IMR-90 (cell line): ENCODE data around the gene KRTAP12-4. TPM values are rescaled to one million over a fixed set of nuclear protein-coding genes. Genes with fewer than 3 reads are reported as not detected.

ENCODE experiments used
- ATAC-seq: fragments of 200-7000 bp; cut with Tn5 transposase; 2 replicates; pipeline ENCODE4 v1.9.1; 2020; ENCODE audit warnings: low read depth, mild to moderate bottlenecking, moderate library complexity
- BruUV-seq: library from RNA; stranded (reverse); fragments of 400-500 nt; replicated peaks from 2 replicates; lab custom pipeline; 2021; lab: Mats Ljungman, UMichigan
- CTCF ChIA-PET: fragments of 300-600 bp; formaldehyde crosslinking; extraction: SDS; loops from one replicate; lab custom pipeline; 2021; ENCODE audit warnings: antibody characterized with exemption; lab: Yijun Ruan, JAX
- POLR2A ChIA-PET: fragments of 300-600 bp; sonication (Branson Sonifier 250); formaldehyde crosslinking; loops from one replicate; lab custom pipeline; 2022; ENCODE audit warnings: antibody characterized with exemption; ENCODE audit not compliant: unreplicated experiment; lab: Charles Lee
- DNase-seq: peaks from one replicate; pipeline ENCODE4 v3.0.0; 2013
- H2AFZ ChIP-seq: replicated peaks from 2 replicates; pipeline ENCODE3; 2013; ENCODE audit warnings: low read length, mild to moderate bottlenecking; ENCODE audit not compliant: poor library complexity
- H2AK5ac ChIP-seq: 2 replicates; pipeline ENCODE4 v1.6.1; 2013; ENCODE audit warnings: low read depth, low read length, inconsistent platforms
- H2AK9ac ChIP-seq: replicated peaks from 2 replicates; pipeline ENCODE3; 2013; ENCODE audit warnings: mild to moderate bottlenecking, low read depth, low read length, moderate library complexity; ENCODE audit not compliant: poor library complexity
- H2BK120ac ChIP-seq: 2 replicates; pipeline ENCODE4 v1.6.1; 2013; ENCODE audit warnings: low read depth, low read length, inconsistent platforms
- H2BK15ac ChIP-seq: 3 replicates; pipeline ENCODE4 v1.6.1; 2013; ENCODE audit warnings: low read depth, low read length, inconsistent platforms
- H2BK20ac ChIP-seq: 2 replicates; pipeline ENCODE4 v1.6.1; 2013; ENCODE audit warnings: low read depth, mild to moderate bottlenecking, inconsistent platforms, low read length, moderate library complexity
- H2BK5ac ChIP-seq: 2 replicates; pipeline ENCODE4 v1.6.1; 2013; ENCODE audit warnings: mild to moderate bottlenecking, low read depth, low read length, inconsistent platforms; ENCODE audit not compliant: poor library complexity, severe bottlenecking
- H3K14ac ChIP-seq: replicated peaks from 2 replicates; pipeline ENCODE4 v1.6.1; 2013; ENCODE audit warnings: low read depth, low read length, inconsistent platforms
- H3K18ac ChIP-seq: 2 replicates; pipeline ENCODE4 v1.6.1; 2013; ENCODE audit warnings: low read depth, low read length, control low read depth
- H3K23ac ChIP-seq: 2 replicates; pipeline ENCODE4 v1.6.1; 2013; ENCODE audit warnings: low read depth, low read length, inconsistent platforms
- H3K27ac ChIP-seq: 2 replicates; pipeline ENCODE4 v1.5.1; 2013; ENCODE audit warnings: mild to moderate bottlenecking, control low read depth, low read length; ENCODE audit not compliant: insufficient read depth
- H3K27me3 ChIP-seq: 2 replicates; pipeline ENCODE4 v1.6.1; 2013; ENCODE audit warnings: low read length; ENCODE audit not compliant: control insufficient read depth, insufficient read depth
- H3K36me3 ChIP-seq: 2 replicates; pipeline ENCODE4 v1.6.1; 2013; ENCODE audit warnings: low read length, mixed read lengths; ENCODE audit not compliant: control insufficient read depth, insufficient read depth
- H3K4ac ChIP-seq: 2 replicates; pipeline ENCODE4 v1.6.1; 2013; ENCODE audit warnings: low read depth, low read length, inconsistent platforms
- H3K4me1 ChIP-seq: 2 replicates; pipeline ENCODE4 v1.6.1; 2013; ENCODE audit warnings: low read length, mixed read lengths; ENCODE audit not compliant: control insufficient read depth, insufficient read depth
- H3K4me2 ChIP-seq: 2 replicates; pipeline ENCODE4 v1.6.1; 2013; ENCODE audit warnings: low read depth, mild to moderate bottlenecking, control low read depth, low read length, moderate library complexity
- H3K4me3 ChIP-seq: 2 replicates; pipeline ENCODE4 v1.5.1; 2013; ENCODE audit warnings: low read depth, mild to moderate bottlenecking, control low read depth, low read length, moderate library complexity; ENCODE audit not compliant: insufficient read depth
- H3K56ac ChIP-seq: 2 replicates; pipeline ENCODE4 v1.6.1; 2013; ENCODE audit warnings: low read length, inconsistent platforms; ENCODE audit not compliant: insufficient read depth; ENCODE audit errors: extremely low read depth
- H3K79me1 ChIP-seq, 2 experiments: 2 replicates each; pipeline ENCODE4 v1.6.1; 2013; ENCODE audit warnings: low read length in 2 of 2, inconsistent platforms in 1 of 2, low read depth in 1 of 2
- H3K9ac ChIP-seq: 2 replicates; pipeline ENCODE4 v1.6.1; 2013; ENCODE audit warnings: low read depth, low read length, control low read depth
- H3K9me1 ChIP-seq: 2 replicates; pipeline ENCODE4 v1.6.1; 2013; ENCODE audit warnings: low read length, inconsistent platforms; ENCODE audit not compliant: insufficient read depth
- H3K9me3 ChIP-seq: 2 replicates; pipeline ENCODE4 v1.6.1; 2013; ENCODE audit warnings: low read length; ENCODE audit not compliant: control insufficient read depth, insufficient read depth
- H4K20me1 ChIP-seq: 2 replicates; pipeline ENCODE4 v1.6.1; 2013; ENCODE audit warnings: low read length, inconsistent platforms; ENCODE audit not compliant: insufficient read depth
- H4K5ac ChIP-seq: 2 replicates; pipeline ENCODE4 v1.6.1; 2013; ENCODE audit warnings: mild to moderate bottlenecking, low read depth, low read length, control low read depth
- H4K8ac ChIP-seq, 2 experiments: 2 replicates each; pipeline ENCODE4 v1.6.1; 2013; ENCODE audit warnings: low read depth in 2 of 2, low read length in 2 of 2, control low read depth in 1 of 2, inconsistent platforms in 1 of 2
- H4K91ac ChIP-seq: 2 replicates; pipeline ENCODE4 v1.6.1; 2013; ENCODE audit warnings: low read depth, low read length, inconsistent platforms; ENCODE audit not compliant: insufficient read depth
- BHLHE40 ChIP-seq: fragments of 150-350 bp; IDR thresholded peaks from 2 replicates; pipeline ENCODE4 v1.6.1; 2016; ENCODE audit warnings: mild to moderate bottlenecking, low read depth, low read length
- CTCF ChIP-seq: conservative IDR thresholded peaks from 2 replicates; pipeline ENCODE4 v1.5.1; 2012; ENCODE audit warnings: mild to moderate bottlenecking, low read depth, low read length, improper control_type of control experiment
- FOS ChIP-seq: fragments of 150-350 bp; IDR thresholded peaks from 2 replicates; pipeline ENCODE4 v1.6.1; 2016; ENCODE audit warnings: low read depth, low read length
- MAFK ChIP-seq: IDR thresholded peaks from 2 replicates; pipeline ENCODE4 v1.6.1; 2012; ENCODE audit warnings: low read depth, low read length, improper control_type of control experiment
- MAZ ChIP-seq: IDR thresholded peaks from 2 replicates; pipeline ENCODE4 v1.6.1; 2012; ENCODE audit warnings: low read depth, mild to moderate bottlenecking, low read length, improper control_type of control experiment, moderate library complexity, borderline replicate concordance
- MXI1 ChIP-seq: IDR thresholded peaks from 2 replicates; pipeline ENCODE4 v1.6.1; 2012; ENCODE audit warnings: low read depth, mild to moderate bottlenecking, low read length, moderate library complexity, borderline replicate concordance
- NFE2L2 ChIP-seq: fragments of 150-350 bp; IDR thresholded peaks from 2 replicates; pipeline ENCODE4 v1.6.1; 2016; ENCODE audit warnings: low read depth, mild to moderate bottlenecking, low read length
- POLR2A ChIP-seq: IDR thresholded peaks from 2 replicates; pipeline ENCODE4 v1.6.1; 2012; ENCODE audit warnings: mild to moderate bottlenecking, low read depth, low read length
- RCOR1 ChIP-seq: IDR thresholded peaks from 2 replicates; pipeline ENCODE4 v1.6.1; 2012; ENCODE audit warnings: mild to moderate bottlenecking, low read length, improper control_type of control experiment; ENCODE audit not compliant: insufficient replicate concordance
- RFX5 ChIP-seq: IDR thresholded peaks from 2 replicates; pipeline ENCODE4 v1.8.0; 2012; ENCODE audit warnings: low read depth, mild to moderate bottlenecking, low read length, moderate library complexity
- SMC3 ChIP-seq: fragments of 150-350 bp; IDR thresholded peaks from 2 replicates; pipeline ENCODE4 v1.6.1; 2016; ENCODE audit warnings: low read depth, mild to moderate bottlenecking, antibody characterized with exemption, low read length, moderate library complexity
- WGBS, 2 experiments: methylation state at CpG; one replicate each; pipeline versions ENCODE4 v1.1.5 to v1.1.7; 2013; ENCODE audit warnings: missing lambda C conversion rate in 2 of 2; ENCODE audit not compliant: insufficient read length in 1 of 2; ENCODE audit errors: extremely low coverage in 2 of 2; 5-methylcytosine and 5-hydroxymethylcytosine counted together
- dilution Hi-C: fragments of 300-500 bp; cut with HindIII; formaldehyde crosslinking; loops from one replicate; pipeline ENCODE4 v1.14.3; 2018; ENCODE audit warnings: low sequenced_read_pairs; ENCODE audit not compliant: unreplicated experiment
- in situ Hi-C: fragments of 300-500 bp; cut with MboI; formaldehyde crosslinking; loops from 3 replicates; pipeline ENCODE4 v1.14.3; 2019; ENCODE audit warnings: low sequenced_read_pairs, inconsistent platforms, mixed read lengths
- intact Hi-C: fragments of 100-400 bp; cut with micrococcal nuclease; formaldehyde crosslinking; loops from 2 replicates; pipeline ENCODE4 v1.10.0; 2022
- polyA plus RNA-seq, 3 experiments: library from polyadenylated mRNA; depleted of rRNA; stranded (reverse); fragments of >200 nt; gene quantifications; 2 replicates each; pipeline ENCODE4 v1.2.3, GENCODE V29; 2012; ENCODE audit warnings: low replicate concordance in 1 of 3
- total RNA-seq: library from RNA; depleted of rRNA; stranded (reverse); fragments of >200 nt; gene quantifications from 2 replicates; pipeline ENCODE4 v1.2.3, GENCODE V29; 2012
- TF ChIP-seq, protein P1 (sequence below): fragments of 150-350 bp; IDR thresholded peaks from 2 replicates; pipeline ENCODE4 v1.6.1; 2016; ENCODE audit warnings: low read depth, mild to moderate bottlenecking, low read length, moderate library complexity, borderline replicate concordance

Gene KRTAP12-4
- total and polyA plus RNA-seq, 2 of the 4 experiments (the other 2 are of a cell fraction) = not detected

DNA sequence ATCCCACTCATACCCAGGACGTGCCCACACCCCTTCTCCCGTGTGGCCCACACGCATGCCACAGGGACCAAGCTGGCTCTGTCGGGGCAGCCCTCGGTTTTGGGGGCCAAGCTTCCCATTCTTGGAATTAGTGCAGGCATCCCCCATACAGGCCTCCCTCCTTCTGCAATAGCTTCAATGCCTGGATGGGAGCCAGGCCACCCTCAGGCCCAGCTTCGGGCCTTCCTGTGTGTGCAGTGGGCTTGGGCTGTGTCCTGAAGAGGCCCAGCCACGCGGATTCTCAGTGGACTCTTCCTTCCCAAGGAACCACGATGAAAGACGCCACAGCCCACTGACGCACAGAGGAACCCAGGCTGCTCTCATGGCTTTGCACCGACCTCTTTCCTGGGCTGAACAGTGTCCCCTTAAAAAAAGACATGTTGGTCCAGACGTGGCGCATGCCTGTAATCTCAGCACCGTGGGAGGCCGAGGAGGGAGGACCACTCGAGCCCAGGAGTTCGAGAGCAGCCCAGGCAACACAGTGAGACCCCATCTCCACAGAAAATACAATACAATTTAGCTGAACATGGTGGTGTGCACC, 4.8 kb downstream of the KRTAP12-4 start:
- ChIA-PET POLR2A (no interaction called here), CTCF (no interaction called here)
- no peak for DNase-seq
- Histone ChIP-seq H4K5ac (no peak overlapping the region), H2BK120ac (no peak overlapping the region), H2AK9ac (no peak overlapping the region), H3K27me3 (no peaks in the 10 kb centered on the region; the same call in 1 of the 2 replicates), H3K4me2 (no peak overlapping the region), H2BK5ac (no peak overlapping the region), H3K9me1 (no peaks in the 10 kb centered on the region), H3K18ac (no peak overlapping the region), H2BK20ac (no peak overlapping the region), H3K36me3 (no peaks in the 10 kb centered on the region), H3K23ac (no peak overlapping the region), H4K8ac (no peak overlapping the region), H3K4ac (no peak overlapping the region), H3K56ac (no peak overlapping the region), H4K20me1 (no peaks in the 10 kb centered on the region), H3K4me1 (no peaks in the 10 kb centered on the region), H3K27ac (no peak overlapping the region), H2BK15ac (no peak overlapping the region), H4K91ac (no peak overlapping the region), H3K9me3 (peaks cover 2% of the 10 kb centered on the region), H3K79me1 (no peaks in the 10 kb centered on the region), H3K4me3 (no peak overlapping the region), H3K14ac (no peak overlapping the region), H3K9ac (no peak overlapping the region), H2AK5ac (no peak overlapping the region), H2AFZ (no peak overlapping the region)
- in situ Hi-C loops (no loop called here), intact Hi-C loops (loop anchor here (10.0 kb wide), 1 partner anchor 65 kb away; the partner anchor contains the start of gene TSPEAR), dilution Hi-C loops (no loop called here)
- WGBS, 2 experiments = 77% methylated on average over 6 of the region's 18 CpGs; no CpG with 5 or more reads in 1 of the 2 experiments
- ATAC-seq = no peak
- BruUV-seq = no TSS peak
- TF ChIP-seq, protein P1, sequence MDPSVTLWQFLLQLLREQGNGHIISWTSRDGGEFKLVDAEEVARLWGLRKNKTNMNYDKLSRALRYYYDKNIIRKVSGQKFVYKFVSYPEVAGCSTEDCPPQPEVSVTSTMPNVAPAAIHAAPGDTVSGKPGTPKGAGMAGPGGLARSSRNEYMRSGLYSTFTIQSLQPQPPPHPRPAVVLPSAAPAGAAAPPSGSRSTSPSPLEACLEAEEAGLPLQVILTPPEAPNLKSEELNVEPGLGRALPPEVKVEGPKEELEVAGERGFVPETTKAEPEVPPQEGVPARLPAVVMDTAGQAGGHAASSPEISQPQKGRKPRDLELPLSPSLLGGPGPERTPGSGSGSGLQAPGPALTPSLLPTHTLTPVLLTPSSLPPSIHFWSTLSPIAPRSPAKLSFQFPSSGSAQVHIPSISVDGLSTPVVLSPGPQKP = no peak
- no peak for TF ChIP-seq NFE2L2
- TF ChIP-seq CTCF = no peak
- TF ChIP-seq RFX5 = no peak
- TF ChIP-seq POLR2A = no peak
- no peak for TF ChIP-seq MAFK
- TF ChIP-seq SMC3 = no peak
- TF ChIP-seq FOS = no peak
- TF ChIP-seq MAZ = no peak
- no peak for TF ChIP-seq RCOR1
- TF ChIP-seq BHLHE40 = no peak
- TF ChIP-seq MXI1 = no peak
